22Rv1 (cell line): ENCODE data around the gene WDR49.
"Not testable (repeated sequence)": the region's sequence is repeated elsewhere in the genome, so short reads cannot be mapped to it uniquely, and the experiment has no call there.

ENCODE experiments used
- H3K27ac ChIP-seq: fragments of 450-650 bp; 2 replicates; pipeline ENCODE4 v1.5.1; 2017
- ZFX ChIP-seq: fragments of 450-650 bp; IDR thresholded peaks from 2 replicates; pipeline ENCODE4 v1.6.1; 2017; ENCODE audit warnings: antibody characterized with exemption, borderline replicate concordance
- TF ChIP-seq, protein P1 (sequence below): fragments of 450-650 bp; IDR thresholded peaks from 2 replicates; pipeline ENCODE4 v1.5.1; 2017; ENCODE audit warnings: mild to moderate bottlenecking

Gene WDR49

DNA sequence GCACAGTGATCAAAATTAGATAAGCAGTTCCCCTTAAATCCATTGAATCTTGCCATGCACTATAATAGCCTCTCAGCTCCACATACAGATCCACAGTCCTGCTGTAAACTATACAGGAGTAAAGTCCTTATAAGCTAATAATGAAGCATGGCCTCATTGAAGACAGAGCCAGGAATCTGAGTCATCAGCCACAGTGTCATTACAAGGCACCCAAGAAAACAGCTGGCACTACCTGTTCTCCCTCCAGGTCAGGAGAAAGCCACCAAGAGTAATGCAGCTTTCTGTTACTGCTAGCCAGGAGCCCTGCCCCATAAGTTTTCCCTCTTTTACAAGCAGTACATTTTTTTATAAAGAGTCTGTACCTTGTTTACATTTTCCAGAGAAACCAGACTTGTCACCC lies 27.3 kb downstream of the WDR49 start:
- H3K27ac ChIP-seq, result no peak overlapping the region
- TF ChIP-seq ZFX, result no peak
- TF ChIP-seq, protein P1, sequence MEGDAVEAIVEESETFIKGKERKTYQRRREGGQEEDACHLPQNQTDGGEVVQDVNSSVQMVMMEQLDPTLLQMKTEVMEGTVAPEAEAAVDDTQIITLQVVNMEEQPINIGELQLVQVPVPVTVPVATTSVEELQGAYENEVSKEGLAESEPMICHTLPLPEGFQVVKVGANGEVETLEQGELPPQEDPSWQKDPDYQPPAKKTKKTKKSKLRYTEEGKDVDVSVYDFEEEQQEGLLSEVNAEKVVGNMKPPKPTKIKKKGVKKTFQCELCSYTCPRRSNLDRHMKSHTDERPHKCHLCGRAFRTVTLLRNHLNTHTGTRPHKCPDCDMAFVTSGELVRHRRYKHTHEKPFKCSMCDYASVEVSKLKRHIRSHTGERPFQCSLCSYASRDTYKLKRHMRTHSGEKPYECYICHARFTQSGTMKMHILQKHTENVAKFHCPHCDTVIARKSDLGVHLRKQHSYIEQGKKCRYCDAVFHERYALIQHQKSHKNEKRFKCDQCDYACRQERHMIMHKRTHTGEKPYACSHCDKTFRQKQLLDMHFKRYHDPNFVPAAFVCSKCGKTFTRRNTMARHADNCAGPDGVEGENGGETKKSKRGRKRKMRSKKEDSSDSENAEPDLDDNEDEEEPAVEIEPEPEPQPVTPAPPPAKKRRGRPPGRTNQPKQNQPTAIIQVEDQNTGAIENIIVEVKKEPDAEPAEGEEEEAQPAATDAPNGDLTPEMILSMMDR, result no peak

DNA sequence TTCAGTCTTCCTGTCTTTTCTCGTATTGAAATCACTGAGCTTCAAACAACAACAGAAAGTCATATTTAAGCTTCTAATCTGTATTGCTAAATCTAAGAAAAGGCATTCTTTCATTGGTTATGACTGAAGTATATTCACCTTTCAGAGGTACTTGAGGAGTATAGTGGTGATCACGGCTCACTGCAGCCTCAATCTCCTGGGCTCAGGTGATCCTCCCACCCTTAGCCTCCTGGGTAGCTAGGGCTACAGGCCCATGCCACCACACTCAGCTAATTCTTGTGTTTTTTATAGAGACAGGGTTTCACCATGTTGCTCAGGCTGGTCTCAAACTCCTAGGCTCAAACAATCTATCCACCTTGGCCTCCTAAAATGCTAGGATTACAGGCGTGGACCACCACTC lies 38.7 kb downstream of the WDR49 start:
- no peak overlapping the region for H3K27ac ChIP-seq
- TF ChIP-seq, protein P1, result no peak
- no peak for TF ChIP-seq ZFX

DNA sequence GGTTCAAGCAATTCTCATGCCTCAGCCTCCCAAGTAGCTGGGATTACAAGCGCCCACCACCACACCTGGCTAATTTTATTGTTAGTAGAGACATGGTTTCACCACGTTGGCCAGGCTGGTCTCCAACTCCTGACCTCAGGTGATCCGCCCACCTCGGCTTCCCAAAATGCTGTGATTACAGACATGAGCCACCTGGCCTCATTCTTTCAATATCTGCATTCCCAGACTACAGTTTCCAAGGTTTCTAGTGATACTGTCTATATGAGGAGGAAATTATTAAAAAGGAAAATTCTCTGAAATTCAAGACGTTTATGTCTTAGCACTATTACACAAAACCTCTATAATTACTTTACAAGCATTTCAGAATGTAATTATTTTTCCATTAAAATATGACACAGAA lies 39.5 kb downstream of the WDR49 start:
- not testable (repeated sequence) for H3K27ac ChIP-seq

DNA sequence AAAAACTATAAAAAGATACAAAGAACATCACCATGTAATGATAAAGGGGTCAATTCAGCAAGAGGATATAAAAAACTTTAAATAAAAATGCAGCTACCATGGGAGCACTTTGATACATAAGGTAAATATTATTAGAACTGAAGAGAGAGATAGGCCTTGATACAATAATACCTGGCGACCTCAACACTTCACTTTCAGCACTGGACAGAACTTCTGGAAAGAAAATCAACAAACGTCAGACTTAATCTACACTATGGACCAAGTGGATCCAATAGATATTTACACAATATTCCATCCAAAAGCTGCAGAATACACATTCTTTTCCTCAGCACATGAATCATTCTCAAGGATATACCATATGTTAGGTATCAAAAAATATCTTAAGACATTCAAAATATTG lies 42.0 kb downstream of the WDR49 start:
- no peak overlapping the region for H3K27ac ChIP-seq
- no peak for TF ChIP-seq ZFX
- TF ChIP-seq, protein P1, result no peak

DNA sequence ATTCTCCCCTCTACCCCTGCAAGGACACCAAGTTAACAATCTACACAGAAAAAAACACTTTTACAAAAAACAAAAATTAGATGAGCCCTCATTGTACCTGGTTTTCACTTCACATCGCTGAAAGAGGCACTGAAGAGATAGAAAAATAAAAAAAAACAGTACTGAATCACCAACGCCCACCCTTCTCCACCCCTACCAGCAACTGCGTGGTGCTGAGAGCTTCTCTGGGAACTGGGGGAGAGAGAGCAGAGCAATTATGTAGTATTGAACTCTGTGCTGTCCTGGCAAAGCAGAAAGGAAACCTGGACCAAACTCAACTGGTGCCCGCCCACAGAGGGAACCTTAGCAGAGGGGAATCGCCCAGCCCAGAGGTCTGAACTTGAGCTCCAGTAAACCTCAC lies 44.6 kb downstream of the WDR49 start:
- H3K27ac ChIP-seq, result no peak overlapping the region
- TF ChIP-seq ZFX, result no peak
- TF ChIP-seq, protein P1, result no peak

DNA sequence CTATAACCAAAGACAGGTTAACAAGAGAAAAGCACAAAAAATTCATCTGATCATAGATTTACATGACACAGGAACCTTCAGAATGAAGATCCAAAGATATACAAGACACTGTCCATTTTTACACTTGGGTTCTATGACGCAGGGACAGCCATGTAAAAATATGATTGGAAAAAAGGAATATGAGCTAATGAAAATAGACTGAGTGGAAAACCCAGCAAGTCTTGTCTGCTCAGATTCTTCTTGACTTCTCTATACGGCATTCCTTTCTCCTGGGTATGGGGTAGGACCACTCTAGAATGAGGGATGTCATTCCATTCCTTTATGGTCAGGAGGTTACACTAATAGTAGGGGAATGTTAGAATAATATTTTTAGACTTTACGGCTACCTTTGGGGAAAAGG lies 46.9 kb downstream of the WDR49 start:
- no peak for TF ChIP-seq ZFX
- TF ChIP-seq, protein P1, result no peak
- H3K27ac ChIP-seq, result no peak overlapping the region

DNA sequence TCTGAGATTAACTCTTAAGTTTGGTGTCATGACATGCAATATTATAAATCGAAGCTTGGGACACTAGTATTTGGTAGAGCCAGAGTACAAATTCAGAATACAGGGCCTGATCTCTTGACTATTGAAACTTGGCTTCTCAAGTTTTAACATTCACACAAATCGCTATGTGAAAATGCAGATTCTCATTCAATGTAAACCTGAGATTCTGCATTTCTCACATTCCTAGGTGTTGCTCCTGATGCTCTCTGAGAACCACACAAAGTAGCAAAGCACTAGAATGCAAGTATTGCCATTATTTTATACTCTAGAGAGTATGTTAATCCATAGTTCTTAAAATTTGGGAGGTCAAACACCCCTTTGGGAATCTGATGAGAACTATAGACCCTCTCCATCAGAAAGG lies 47.9 kb downstream of the WDR49 start:
- no peak overlapping the region for H3K27ac ChIP-seq
- no peak for TF ChIP-seq ZFX
- TF ChIP-seq, protein P1, result no peak

DNA sequence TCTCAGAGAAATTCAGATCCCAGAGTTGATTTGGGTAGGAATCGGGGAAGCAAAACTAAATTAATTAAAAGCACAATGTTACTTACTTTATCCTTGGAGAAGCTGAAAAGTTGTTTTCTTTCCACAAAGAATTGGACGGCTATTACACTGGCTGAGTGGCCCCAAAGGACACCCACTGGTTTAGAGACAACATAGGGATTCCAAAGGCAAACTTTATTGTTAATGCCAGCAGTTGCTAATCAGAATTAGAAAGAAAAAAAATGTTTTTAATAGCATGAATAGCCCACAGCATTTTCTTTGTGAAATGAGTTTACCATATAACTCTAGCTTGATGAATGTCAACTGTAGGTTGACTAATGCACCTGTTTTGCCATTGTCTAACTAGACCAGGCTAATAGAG lies 51.7 kb downstream of the WDR49 start:
- no peak overlapping the region for H3K27ac ChIP-seq
- TF ChIP-seq, protein P1, result no peak
- TF ChIP-seq ZFX, result no peak
